SK-N-MC (cell line): Measurements from ENCODE around the gene CAMK1G.

Source experiments
- EZH2 ChIP-seq: fragments of 200-600 bp; sonication (generic); IDR thresholded peaks from one replicate; pipeline ENCODE4 v1.6.1; 2017; ENCODE audit warnings: antibody characterized with exemption
- FOXP2 ChIP-seq: optimal IDR thresholded peaks from 2 replicates; pipeline ENCODE3; 2011; ENCODE audit warnings: mild to moderate bottlenecking, moderate library complexity; ENCODE audit not compliant: insufficient read depth; ENCODE audit errors: extremely low read length, control extremely low read depth
- POLR2AphosphoS5 ChIP-seq: IDR thresholded peaks from 2 replicates; pipeline ENCODE4 v1.6.1; 2012; ENCODE audit warnings: mild to moderate bottlenecking, low read depth, low read length, borderline replicate concordance

DNA sequence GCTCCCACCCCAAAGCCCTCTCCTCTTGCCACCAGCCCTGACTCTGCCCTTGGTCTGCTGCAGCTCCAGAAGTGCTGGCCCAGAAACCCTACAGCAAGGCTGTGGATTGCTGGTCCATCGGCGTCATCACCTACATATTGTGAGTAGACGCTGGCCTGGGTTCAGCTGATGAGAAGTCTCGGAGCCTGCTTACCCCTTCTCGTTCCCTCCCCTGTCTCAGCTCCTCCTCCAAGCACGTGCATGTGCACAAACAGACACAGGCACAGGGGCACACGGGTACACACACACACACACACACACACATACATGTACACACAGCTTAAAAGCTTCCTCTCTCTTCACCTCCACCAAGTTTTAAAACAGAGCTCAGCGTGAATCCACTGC, 24.3 kb downstream of the CAMK1G start:
- TF ChIP-seq POLR2AphosphoS5 (no peak), EZH2 (no peak), FOXP2 (no peak)
